ENCODE data around the gene PTPRD. TPM values are rescaled to one million over a fixed set of nuclear protein-coding genes. Genes with fewer than 3 reads are reported as not detected.
"Not testable (repeated sequence)": the region's sequence is repeated elsewhere in the genome, so short reads cannot be mapped to it uniquely, and the experiment has no call there.

PTPRD gene
- total and polyA plus RNA-seq, 5 experiments from 2014 or later: not detected

- ATAC-seq (no peak), DNase-seq (no peak)
- Mint-ChIP-seq H3K27me3 (peaks cover 0 to 4% (median 0%) of the 10 kb centered on the region in 5 donors), H3K4me1 (no peaks in the 10 kb centered on the region), H3K4me3 (no peak overlapping the region), H3K27ac (no peak overlapping the region), H3K36me3 (no peaks in the 10 kb centered on the region), H3K9me3 (peaks cover 0 to 9% (median 0%) of the 10 kb centered on the region in 9 donors)
- POLR2A ChIA-PET: no interaction called here
These were observed 1567.2 kb downstream of the PTPRD start for GRCh38 chr9:9045572-9045971.

GRCh38 chr9:9045072-9045471 lies 1567.7 kb downstream of the PTPRD start:
- POLR2A ChIA-PET: no interaction called here

GRCh38 chr9:9043788-9044187 lies 1569.0 kb downstream of the PTPRD start:
- H3K9me3 Mint-ChIP-seq, H3K4me1 Mint-ChIP-seq, POLR2A ChIA-PET, DNase-seq, H3K36me3 Mint-ChIP-seq, H3K27ac Mint-ChIP-seq, ATAC-seq, H3K27me3 Mint-ChIP-seq, H3K4me3 Mint-ChIP-seq: not testable (repeated sequence)

More at GRCh38 chr9:9045072-9045471, 1567.7 kb downstream of the PTPRD start:
- peaks cover 0 to 9% (median 0%) of the 10 kb centered on the region in 9 donors for H3K9me3 Mint-ChIP-seq
- DNase-seq: no peak
- no peak overlapping the region for H3K27ac Mint-ChIP-seq
- peaks cover 0 to 4% (median 0%) of the 10 kb centered on the region in 5 donors for H3K27me3 Mint-ChIP-seq
- no peak overlapping the region for H3K4me3 Mint-ChIP-seq
- no peaks in the 10 kb centered on the region for H3K4me1 Mint-ChIP-seq
- H3K36me3 Mint-ChIP-seq: no peaks in the 10 kb centered on the region
- no peak for ATAC-seq

- Mint-ChIP-seq H3K4me3 (no peak overlapping the region), H3K36me3 (no peaks in the 10 kb centered on the region), H3K9me3 (peaks cover 0 to 6% (median 0%) of the 10 kb centered on the region in 9 donors), H3K27me3 (peaks cover 0 to 1% (median 0%) of the 10 kb centered on the region in 5 donors), H3K27ac (no peak overlapping the region), H3K4me1 (no peaks in the 10 kb centered on the region)
- POLR2A ChIA-PET: no interaction called here
- ATAC-seq: no peak
- DNase-seq: no peak
These were observed 1571.0 kb downstream of the PTPRD start for GRCh38 chr9:9041756-9042155.

- no peak overlapping the region for H3K27ac Mint-ChIP-seq
- no peaks in the 10 kb centered on the region for H3K4me1 Mint-ChIP-seq
- no peaks in the 10 kb centered on the region for H3K36me3 Mint-ChIP-seq
- POLR2A ChIA-PET: no interaction called here
- H3K4me3 Mint-ChIP-seq: no peak overlapping the region
- ATAC-seq (no peak), DNase-seq (no peak)
- peaks cover 0 to 21% (median 4%) of the 10 kb centered on the region in 9 donors for H3K9me3 Mint-ChIP-seq
- H3K27me3 Mint-ChIP-seq: peaks cover 0 to 3% (median 0%) of the 10 kb centered on the region in 5 donors
These were observed 1579.8 kb downstream of the PTPRD start for GRCh38 chr9:9033022-9033421.

GRCh38 chr9:9016597-9016996 lies 1596.2 kb downstream of the PTPRD start:
- Mint-ChIP-seq H3K36me3 (no peaks in the 10 kb centered on the region), H3K4me1 (no peaks in the 10 kb centered on the region), H3K27ac (no peak overlapping the region), H3K27me3 (peaks cover 0 to 4% (median 0%) of the 10 kb centered on the region in 5 donors), H3K9me3 (peaks cover 0 to 16% (median 2%) of the 10 kb centered on the region in 9 donors), H3K4me3 (no peak overlapping the region)
- DNase-seq (no peak), ATAC-seq (no peak)
- POLR2A ChIA-PET: no interaction called here

GRCh38 chr9:9004810-9005209 lies 1608.0 kb downstream of the PTPRD start:
- peaks cover 0 to 2% (median 0%) of the 10 kb centered on the region in 9 donors for H3K9me3 Mint-ChIP-seq
- no peaks in the 10 kb centered on the region for H3K4me1 Mint-ChIP-seq
- H3K4me3 Mint-ChIP-seq: no peak overlapping the region
- no peaks in the 10 kb centered on the region for H3K36me3 Mint-ChIP-seq
- ATAC-seq (no peak), DNase-seq (no peak)
- POLR2A ChIA-PET: no interaction called here
- no peaks in the 10 kb centered on the region for H3K27me3 Mint-ChIP-seq
- H3K27ac Mint-ChIP-seq: no peak overlapping the region

GRCh38 chr9:9002826-9003583 lies 1609.8 kb downstream of the PTPRD start:
- DNase-seq: no peak
- peaks cover 0 to 4% (median 0%) of the 10 kb centered on the region in 9 donors for H3K9me3 Mint-ChIP-seq
- no peak overlapping the region for H3K27ac Mint-ChIP-seq
- no peaks in the 10 kb centered on the region for H3K27me3 Mint-ChIP-seq
- no peaks in the 10 kb centered on the region for H3K36me3 Mint-ChIP-seq
- H3K4me3 Mint-ChIP-seq: no peak overlapping the region
- H3K4me1 Mint-ChIP-seq: no peaks in the 10 kb centered on the region
- POLR2A ChIA-PET: no interaction called here
- ATAC-seq: no peak

GRCh38 chr9:8980496-8981013 lies 1632.2 kb downstream of the PTPRD start:
- DNase-seq: no peak
- no peak overlapping the region for H3K27ac Mint-ChIP-seq
- H3K9me3 Mint-ChIP-seq: no peaks in the 10 kb centered on the region
- no peaks in the 10 kb centered on the region for H3K4me1 Mint-ChIP-seq
- no peak for ATAC-seq
- H3K4me3 Mint-ChIP-seq: no peak overlapping the region
- H3K36me3 Mint-ChIP-seq: no peaks in the 10 kb centered on the region
- POLR2A ChIA-PET: no interaction called here
- H3K27me3 Mint-ChIP-seq: peaks cover 0 to 1% (median 0%) of the 10 kb centered on the region in 5 donors

GRCh38 chr9:8978334-8978733 lies 1634.5 kb downstream of the PTPRD start:
- H3K36me3 Mint-ChIP-seq: no peaks in the 10 kb centered on the region
- no peak for ATAC-seq
- no peak overlapping the region for H3K4me3 Mint-ChIP-seq
- H3K4me1 Mint-ChIP-seq: no peaks in the 10 kb centered on the region
- no peak for DNase-seq
- H3K27ac Mint-ChIP-seq: no peak overlapping the region
- H3K9me3 Mint-ChIP-seq: peaks cover 0 to 6% (median 0%) of the 10 kb centered on the region in 9 donors
- peaks cover 0 to 1% (median 0%) of the 10 kb centered on the region in 5 donors for H3K27me3 Mint-ChIP-seq
- POLR2A ChIA-PET: no interaction called here

GRCh38 chr9:8968350-8968749 lies 1644.5 kb downstream of the PTPRD start:
- H3K4me1 Mint-ChIP-seq, DNase-seq, H3K27me3 Mint-ChIP-seq, ATAC-seq, H3K4me3 Mint-ChIP-seq, H3K27ac Mint-ChIP-seq, H3K36me3 Mint-ChIP-seq, POLR2A ChIA-PET: not testable (repeated sequence)
- H3K9me3 Mint-ChIP-seq: peaks cover 0 to 39% (median 15%) of the 10 kb centered on the region in 9 donors

- no peak overlapping the region for H3K27ac Mint-ChIP-seq
- no peak for ATAC-seq
- no peaks in the 10 kb centered on the region for H3K4me1 Mint-ChIP-seq
- peaks cover 0 to 27% (median 10%) of the 10 kb centered on the region in 9 donors for H3K9me3 Mint-ChIP-seq
- POLR2A ChIA-PET: no interaction called here
- no peak overlapping the region for H3K4me3 Mint-ChIP-seq
- no peak for DNase-seq
- H3K27me3 Mint-ChIP-seq: peaks cover 0 to 3% (median 0%) of the 10 kb centered on the region in 5 donors
- no peaks in the 10 kb centered on the region for H3K36me3 Mint-ChIP-seq
These were observed 1648.9 kb downstream of the PTPRD start for GRCh38 chr9:8963885-8964284.

- Mint-ChIP-seq H3K4me3 (no peak overlapping the region), H3K9me3 (peaks cover 0 to 25% (median 8%) of the 10 kb centered on the region in 9 donors), H3K27me3 (peaks cover 0 to 3% (median 0%) of the 10 kb centered on the region in 5 donors), H3K27ac (no peak overlapping the region), H3K36me3 (no peaks in the 10 kb centered on the region), H3K4me1 (no peaks in the 10 kb centered on the region)
- ATAC-seq (no peak), DNase-seq (no peak)
- POLR2A ChIA-PET: no interaction called here
These were observed 1650.7 kb downstream of the PTPRD start for GRCh38 chr9:8962084-8962483.

Data from naive thymus-derived CD8-positive, alpha-beta T cell (primary cell).